GM23338 (cell line): ENCODE results near the gene DNAAF9.
A peak's percentile ranks its signal among the peaks of the same experiment; 100 is the strongest.

Experiments
- CREB1 ChIP-seq: fragments of 250-450 bp; sonication (Bioruptor Pico); IDR thresholded peaks from 2 replicates; pipeline ENCODE4 v1.5.0; 2020; ENCODE audit warnings: low read depth, mild to moderate bottlenecking, moderate library complexity
- ETS1 ChIP-seq: IDR thresholded peaks from 2 replicates; pipeline ENCODE4 v1.6.1; 2016; ENCODE audit warnings: antibody characterized with exemption
- EZH2 ChIP-seq: fragments of 200-600 bp; sonication (generic); IDR thresholded peaks from one replicate; pipeline ENCODE4 v1.8.0; 2017; ENCODE audit warnings: antibody characterized with exemption, mild to moderate bottlenecking, low read depth; ENCODE audit not compliant: unreplicated experiment
- EZH2phosphoT487 ChIP-seq: fragments of 200-600 bp; sonication (generic); IDR thresholded peaks from one replicate; pipeline ENCODE4 v1.8.1; 2018; ENCODE audit warnings: antibody characterized with exemption; ENCODE audit not compliant: unreplicated experiment
- JUNB ChIP-seq: IDR thresholded peaks from one replicate; pipeline ENCODE4 v1.6.1; 2016; ENCODE audit warnings: antibody characterized with exemption; ENCODE audit not compliant: unreplicated experiment
- POLR2AphosphoS5 ChIP-seq: IDR thresholded peaks from 2 replicates; pipeline ENCODE4 v1.6.1; 2016; ENCODE audit warnings: antibody characterized with exemption, low read depth
- STAT1 ChIP-seq: IDR thresholded peaks from one replicate; pipeline ENCODE4 v1.6.1; 2016; ENCODE audit warnings: antibody characterized with exemption; ENCODE audit not compliant: unreplicated experiment
- ZNF114 ChIP-seq: fragments of 250-450 bp; sonication (Bioruptor Pico); IDR thresholded peaks from 2 replicates; pipeline ENCODE4 v1.5.0; 2020; ENCODE audit warnings: mild to moderate bottlenecking, moderate library complexity
- ZNF331 ChIP-seq: fragments of 250-450 bp; sonication (Bioruptor Pico); IDR thresholded peaks from 2 replicates; pipeline ENCODE4 v1.5.0; 2020; ENCODE audit warnings: low read depth, mild to moderate bottlenecking, moderate library complexity
- TF ChIP-seq, protein P1 (sequence below), 2 experiments: fragments of 200-600 bp in 1 of 2; sonication (generic) in 1 of 2; conservative IDR thresholded peaks; 2 replicates each; pipeline versions ENCODE4 v1.5.1 to v1.6.1; 2016 to 2017; ENCODE audit warnings: antibody characterized with exemption in 2 of 2, low read depth in 2 of 2, mild to moderate bottlenecking in 2 of 2, moderate library complexity in 1 of 2
- TF ChIP-seq, protein P2 (sequence below): IDR thresholded peaks from one replicate; pipeline ENCODE4 v1.6.1; 2018; ENCODE audit warnings: antibody characterized with exemption; ENCODE audit not compliant: unreplicated experiment
- TF ChIP-seq, protein P3 (sequence below): fragments of 250-450 bp; sonication (Bioruptor Pico); IDR thresholded peaks from 2 replicates; pipeline ENCODE4 v1.5.0; 2020; ENCODE audit warnings: mild to moderate bottlenecking, moderate library complexity

DNA sequence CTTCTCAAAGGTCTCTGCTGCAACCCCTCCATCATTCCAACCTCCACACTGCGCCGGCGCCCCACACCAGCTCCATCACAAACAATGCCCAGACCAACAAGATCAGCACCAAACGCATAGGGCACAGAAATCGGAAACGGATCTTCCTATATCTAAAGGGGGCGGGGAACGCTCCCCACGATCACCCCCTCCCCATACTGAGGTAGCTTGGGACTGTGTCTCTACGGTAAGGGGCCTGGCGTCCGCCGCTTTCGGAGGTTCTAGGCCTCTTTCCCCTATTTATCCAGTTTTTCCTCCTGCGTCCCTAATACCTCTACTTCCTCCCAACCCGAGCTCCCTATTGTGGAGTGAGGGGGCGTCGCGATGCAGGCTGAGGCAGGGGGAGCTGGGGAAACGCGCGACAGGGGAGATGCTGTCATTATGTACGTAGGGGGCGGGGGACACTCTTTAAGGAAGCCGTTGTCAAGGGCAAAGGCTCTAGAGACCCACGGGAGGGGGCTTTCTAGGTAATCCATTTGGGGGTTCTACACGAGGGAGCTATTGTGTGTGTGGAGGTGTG is 909 bp downstream of the DNAAF9 start:
- TF ChIP-seq, protein P1, sequence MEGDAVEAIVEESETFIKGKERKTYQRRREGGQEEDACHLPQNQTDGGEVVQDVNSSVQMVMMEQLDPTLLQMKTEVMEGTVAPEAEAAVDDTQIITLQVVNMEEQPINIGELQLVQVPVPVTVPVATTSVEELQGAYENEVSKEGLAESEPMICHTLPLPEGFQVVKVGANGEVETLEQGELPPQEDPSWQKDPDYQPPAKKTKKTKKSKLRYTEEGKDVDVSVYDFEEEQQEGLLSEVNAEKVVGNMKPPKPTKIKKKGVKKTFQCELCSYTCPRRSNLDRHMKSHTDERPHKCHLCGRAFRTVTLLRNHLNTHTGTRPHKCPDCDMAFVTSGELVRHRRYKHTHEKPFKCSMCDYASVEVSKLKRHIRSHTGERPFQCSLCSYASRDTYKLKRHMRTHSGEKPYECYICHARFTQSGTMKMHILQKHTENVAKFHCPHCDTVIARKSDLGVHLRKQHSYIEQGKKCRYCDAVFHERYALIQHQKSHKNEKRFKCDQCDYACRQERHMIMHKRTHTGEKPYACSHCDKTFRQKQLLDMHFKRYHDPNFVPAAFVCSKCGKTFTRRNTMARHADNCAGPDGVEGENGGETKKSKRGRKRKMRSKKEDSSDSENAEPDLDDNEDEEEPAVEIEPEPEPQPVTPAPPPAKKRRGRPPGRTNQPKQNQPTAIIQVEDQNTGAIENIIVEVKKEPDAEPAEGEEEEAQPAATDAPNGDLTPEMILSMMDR (conservative IDR thresholded peaks at IDR 0.05; ENCODE audit: low read depth in 2 of 2): no peak
- TF ChIP-seq POLR2AphosphoS5 (0 out of 2 replicates have a peak, but pooled peaks have one; percentile 23), EZH2phosphoT487 (no peak), STAT1 (no peak), EZH2 (no peak), ZNF331 (CRISPR knock-in tag) (no peak), ZNF114 (CRISPR knock-in tag) (no peak), JUNB (no peak), CREB1 (CRISPR knock-in tag) (no peak), ETS1 (no peak)
- TF ChIP-seq, protein P2, sequence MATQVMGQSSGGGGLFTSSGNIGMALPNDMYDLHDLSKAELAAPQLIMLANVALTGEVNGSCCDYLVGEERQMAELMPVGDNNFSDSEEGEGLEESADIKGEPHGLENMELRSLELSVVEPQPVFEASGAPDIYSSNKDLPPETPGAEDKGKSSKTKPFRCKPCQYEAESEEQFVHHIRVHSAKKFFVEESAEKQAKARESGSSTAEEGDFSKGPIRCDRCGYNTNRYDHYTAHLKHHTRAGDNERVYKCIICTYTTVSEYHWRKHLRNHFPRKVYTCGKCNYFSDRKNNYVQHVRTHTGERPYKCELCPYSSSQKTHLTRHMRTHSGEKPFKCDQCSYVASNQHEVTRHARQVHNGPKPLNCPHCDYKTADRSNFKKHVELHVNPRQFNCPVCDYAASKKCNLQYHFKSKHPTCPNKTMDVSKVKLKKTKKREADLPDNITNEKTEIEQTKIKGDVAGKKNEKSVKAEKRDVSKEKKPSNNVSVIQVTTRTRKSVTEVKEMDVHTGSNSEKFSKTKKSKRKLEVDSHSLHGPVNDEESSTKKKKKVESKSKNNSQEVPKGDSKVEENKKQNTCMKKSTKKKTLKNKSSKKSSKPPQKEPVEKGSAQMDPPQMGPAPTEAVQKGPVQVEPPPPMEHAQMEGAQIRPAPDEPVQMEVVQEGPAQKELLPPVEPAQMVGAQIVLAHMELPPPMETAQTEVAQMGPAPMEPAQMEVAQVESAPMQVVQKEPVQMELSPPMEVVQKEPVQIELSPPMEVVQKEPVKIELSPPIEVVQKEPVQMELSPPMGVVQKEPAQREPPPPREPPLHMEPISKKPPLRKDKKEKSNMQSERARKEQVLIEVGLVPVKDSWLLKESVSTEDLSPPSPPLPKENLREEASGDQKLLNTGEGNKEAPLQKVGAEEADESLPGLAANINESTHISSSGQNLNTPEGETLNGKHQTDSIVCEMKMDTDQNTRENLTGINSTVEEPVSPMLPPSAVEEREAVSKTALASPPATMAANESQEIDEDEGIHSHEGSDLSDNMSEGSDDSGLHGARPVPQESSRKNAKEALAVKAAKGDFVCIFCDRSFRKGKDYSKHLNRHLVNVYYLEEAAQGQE: no peak
- TF ChIP-seq, protein P3, sequence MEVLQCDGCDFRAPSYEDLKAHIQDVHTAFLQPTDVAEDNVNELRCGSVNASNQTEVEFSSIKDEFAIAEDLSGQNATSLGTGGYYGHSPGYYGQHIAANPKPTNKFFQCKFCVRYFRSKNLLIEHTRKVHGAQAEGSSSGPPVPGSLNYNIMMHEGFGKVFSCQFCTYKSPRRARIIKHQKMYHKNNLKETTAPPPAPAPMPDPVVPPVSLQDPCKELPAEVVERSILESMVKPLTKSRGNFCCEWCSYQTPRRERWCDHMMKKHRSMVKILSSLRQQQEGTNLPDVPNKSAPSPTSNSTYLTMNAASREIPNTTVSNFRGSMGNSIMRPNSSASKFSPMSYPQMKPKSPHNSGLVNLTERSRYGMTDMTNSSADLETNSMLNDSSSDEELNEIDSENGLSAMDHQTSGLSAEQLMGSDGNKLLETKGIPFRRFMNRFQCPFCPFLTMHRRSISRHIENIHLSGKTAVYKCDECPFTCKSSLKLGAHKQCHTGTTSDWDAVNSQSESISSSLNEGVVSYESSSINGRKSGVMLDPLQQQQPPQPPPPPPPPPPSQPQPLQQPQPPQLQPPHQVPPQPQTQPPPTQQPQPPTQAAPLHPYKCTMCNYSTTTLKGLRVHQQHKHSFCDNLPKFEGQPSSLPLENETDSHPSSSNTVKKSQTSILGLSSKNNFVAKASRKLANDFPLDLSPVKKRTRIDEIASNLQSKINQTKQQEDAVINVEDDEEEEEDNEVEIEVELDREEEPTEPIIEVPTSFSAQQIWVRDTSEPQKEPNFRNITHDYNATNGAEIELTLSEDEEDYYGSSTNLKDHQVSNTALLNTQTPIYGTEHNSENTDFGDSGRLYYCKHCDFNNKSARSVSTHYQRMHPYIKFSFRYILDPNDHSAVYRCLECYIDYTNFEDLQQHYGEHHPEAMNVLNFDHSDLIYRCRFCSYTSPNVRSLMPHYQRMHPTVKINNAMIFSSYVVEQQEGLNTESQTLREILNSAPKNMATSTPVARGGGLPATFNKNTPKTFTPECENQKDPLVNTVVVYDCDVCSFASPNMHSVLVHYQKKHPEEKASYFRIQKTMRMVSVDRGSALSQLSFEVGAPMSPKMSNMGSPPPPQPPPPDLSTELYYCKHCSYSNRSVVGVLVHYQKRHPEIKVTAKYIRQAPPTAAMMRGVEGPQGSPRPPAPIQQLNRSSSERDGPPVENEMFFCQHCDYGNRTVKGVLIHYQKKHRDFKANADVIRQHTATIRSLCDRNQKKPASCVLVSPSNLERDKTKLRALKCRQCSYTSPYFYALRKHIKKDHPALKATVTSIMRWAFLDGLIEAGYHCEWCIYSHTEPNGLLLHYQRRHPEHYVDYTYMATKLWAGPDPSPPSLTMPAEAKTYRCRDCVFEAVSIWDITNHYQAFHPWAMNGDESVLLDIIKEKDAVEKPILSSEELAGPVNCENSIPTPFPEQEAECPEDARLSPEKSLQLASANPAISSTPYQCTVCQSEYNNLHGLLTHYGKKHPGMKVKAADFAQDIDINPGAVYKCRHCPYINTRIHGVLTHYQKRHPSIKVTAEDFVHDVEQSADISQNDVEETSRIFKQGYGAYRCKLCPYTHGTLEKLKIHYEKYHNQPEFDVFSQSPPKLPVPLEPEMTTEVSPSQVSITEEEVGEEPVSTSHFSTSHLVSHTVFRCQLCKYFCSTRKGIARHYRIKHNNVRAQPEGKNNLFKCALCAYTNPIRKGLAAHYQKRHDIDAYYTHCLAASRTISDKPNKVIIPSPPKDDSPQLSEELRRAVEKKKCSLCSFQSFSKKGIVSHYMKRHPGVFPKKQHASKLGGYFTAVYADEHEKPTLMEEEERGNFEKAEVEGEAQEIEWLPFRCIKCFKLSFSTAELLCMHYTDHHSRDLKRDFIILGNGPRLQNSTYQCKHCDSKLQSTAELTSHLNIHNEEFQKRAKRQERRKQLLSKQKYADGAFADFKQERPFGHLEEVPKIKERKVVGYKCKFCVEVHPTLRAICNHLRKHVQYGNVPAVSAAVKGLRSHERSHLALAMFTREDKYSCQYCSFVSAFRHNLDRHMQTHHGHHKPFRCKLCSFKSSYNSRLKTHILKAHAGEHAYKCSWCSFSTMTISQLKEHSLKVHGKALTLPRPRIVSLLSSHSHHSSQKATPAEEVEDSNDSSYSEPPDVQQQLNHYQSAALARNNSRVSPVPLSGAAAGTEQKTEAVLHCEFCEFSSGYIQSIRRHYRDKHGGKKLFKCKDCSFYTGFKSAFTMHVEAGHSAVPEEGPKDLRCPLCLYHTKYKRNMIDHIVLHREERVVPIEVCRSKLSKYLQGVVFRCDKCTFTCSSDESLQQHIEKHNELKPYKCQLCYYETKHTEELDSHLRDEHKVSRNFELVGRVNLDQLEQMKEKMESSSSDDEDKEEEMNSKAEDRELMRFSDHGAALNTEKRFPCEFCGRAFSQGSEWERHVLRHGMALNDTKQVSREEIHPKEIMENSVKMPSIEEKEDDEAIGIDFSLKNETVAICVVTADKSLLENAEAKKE (CRISPR knock-in tag): no peak
